ENCODE results near the gene SFT2D2. TPM values are rescaled to one million over a fixed set of nuclear protein-coding genes. Genes with fewer than 3 reads are reported as not detected.

The SFT2D2 gene
- total RNA-seq, 1 donor from 2014 or later, result 30.5 TPM

DNA sequence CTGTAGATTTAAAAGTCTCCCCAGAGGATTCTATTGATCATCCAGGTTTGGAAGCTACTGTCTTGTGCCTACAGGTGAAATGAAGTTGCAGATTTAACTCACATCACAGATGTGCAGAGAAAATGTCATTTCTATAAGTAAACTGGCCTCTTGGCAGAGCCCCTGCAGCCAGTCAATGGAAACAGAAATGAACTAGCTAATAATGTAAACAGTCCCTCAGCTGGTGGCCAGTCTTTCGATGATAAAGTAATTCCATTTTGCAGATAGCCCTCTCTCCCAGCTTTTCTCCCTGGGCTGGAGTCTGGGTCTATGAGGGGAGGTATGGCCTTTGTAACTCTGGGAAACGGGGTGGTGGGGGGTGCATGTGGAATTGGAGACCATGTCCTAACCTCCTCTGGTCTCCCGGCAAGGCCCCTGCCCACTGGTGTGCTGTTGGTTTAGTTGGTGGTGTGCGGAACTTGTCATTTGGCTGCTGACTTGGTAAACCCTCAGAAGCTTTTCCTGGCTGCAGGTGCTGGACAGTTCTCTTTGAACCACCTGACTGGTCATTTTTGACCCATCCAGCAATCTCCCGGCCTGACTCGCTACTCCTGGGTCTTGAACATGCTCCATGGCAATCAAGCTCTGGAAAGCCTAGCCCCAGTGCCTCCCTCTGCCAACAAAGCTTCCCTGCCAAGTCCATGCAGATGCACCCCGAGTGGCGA lies 69.8 kb downstream of the SFT2D2 start:
- H3K9me3 ChIP-seq (ENCODE audit: low read depth), result no peaks in the 10 kb centered on the region
- Mint-ChIP-seq H3K4me3 (no peak overlapping the region), H3K9me3 (no peaks in the 10 kb centered on the region), H3K36me3 (no peaks in the 10 kb centered on the region), H3K27ac (no peak overlapping the region), H3K4me1 (no peaks in the 10 kb centered on the region), H3K27me3 (ENCODE audit: insufficient read depth, low read depth) (peaks cover 3% of the 10 kb centered on the region)
- no peak overlapping the region for H3K9ac ChIP-seq
- no peaks in the 10 kb centered on the region for H3K36me3 ChIP-seq
- no peak for DNase-seq (ENCODE audit: low spot score)
- H3K4me2 ChIP-seq, result no peak overlapping the region
- no peaks in the 10 kb centered on the region for H3F3A ChIP-seq (ENCODE audit: low read depth)
- H3K27ac ChIP-seq, result no peak overlapping the region
- H3K4me3 ChIP-seq, result no peak overlapping the region
- no peak overlapping the region for H2AFZ ChIP-seq (replicated peaks)
- H3K27me3 ChIP-seq, result no peaks in the 10 kb centered on the region
- H3K4me1 ChIP-seq, result peaks cover 11% of the 10 kb centered on the region
- no peaks in the 10 kb centered on the region for H3K79me2 ChIP-seq (ENCODE audit: low read depth)
- no peaks in the 10 kb centered on the region for H4K20me1 ChIP-seq (ENCODE audit: low read depth)
- TF ChIP-seq EZH2phosphoT487 (IDR thresholded peaks at IDR 0.05) (no peak), EZH2 (IDR thresholded peaks at IDR 0.05) (no peak)
- TF ChIP-seq, protein P1, sequence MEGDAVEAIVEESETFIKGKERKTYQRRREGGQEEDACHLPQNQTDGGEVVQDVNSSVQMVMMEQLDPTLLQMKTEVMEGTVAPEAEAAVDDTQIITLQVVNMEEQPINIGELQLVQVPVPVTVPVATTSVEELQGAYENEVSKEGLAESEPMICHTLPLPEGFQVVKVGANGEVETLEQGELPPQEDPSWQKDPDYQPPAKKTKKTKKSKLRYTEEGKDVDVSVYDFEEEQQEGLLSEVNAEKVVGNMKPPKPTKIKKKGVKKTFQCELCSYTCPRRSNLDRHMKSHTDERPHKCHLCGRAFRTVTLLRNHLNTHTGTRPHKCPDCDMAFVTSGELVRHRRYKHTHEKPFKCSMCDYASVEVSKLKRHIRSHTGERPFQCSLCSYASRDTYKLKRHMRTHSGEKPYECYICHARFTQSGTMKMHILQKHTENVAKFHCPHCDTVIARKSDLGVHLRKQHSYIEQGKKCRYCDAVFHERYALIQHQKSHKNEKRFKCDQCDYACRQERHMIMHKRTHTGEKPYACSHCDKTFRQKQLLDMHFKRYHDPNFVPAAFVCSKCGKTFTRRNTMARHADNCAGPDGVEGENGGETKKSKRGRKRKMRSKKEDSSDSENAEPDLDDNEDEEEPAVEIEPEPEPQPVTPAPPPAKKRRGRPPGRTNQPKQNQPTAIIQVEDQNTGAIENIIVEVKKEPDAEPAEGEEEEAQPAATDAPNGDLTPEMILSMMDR (IDR thresholded peaks at IDR 0.05), result no peak

DNA sequence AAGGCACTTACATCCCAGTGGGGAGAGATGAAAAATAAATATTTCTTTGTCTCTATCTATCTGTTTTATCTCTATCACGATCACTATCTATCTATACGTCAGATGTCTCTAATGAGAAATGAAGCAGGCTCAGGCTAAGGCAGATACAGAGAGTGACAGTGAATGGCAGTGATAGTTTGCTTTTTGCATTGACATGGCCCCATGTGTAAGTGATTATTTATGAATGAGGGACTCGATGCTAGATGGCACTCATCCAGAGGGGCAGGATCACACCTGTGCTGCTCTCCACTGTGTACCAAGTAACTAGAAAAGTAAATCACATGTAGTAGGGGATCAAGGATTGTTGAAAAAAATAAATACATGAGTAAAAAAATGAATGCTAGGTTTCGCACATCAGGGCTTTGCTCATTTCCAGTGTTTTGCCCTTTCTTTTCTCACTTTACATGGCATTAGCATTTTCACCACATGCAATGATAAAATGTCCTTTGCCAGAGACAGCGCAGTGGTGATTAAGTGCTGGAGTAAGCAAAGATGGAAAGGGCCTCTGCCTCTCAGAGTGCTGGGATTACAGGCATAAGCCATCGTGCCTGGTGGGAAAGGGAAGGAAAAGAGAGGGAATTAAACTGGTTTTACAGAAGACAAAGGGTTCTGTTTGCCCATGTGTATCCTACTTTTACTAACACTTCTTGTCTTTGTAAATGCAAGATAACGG lies 71.4 kb downstream of the SFT2D2 start:
- Mint-ChIP-seq H3K27me3 (ENCODE audit: insufficient read depth, low read depth) (no peaks in the 10 kb centered on the region), H3K27ac (no peak overlapping the region), H3K4me3 (no peak overlapping the region), H3K4me1 (no peaks in the 10 kb centered on the region), H3K36me3 (no peaks in the 10 kb centered on the region), H3K9me3 (no peaks in the 10 kb centered on the region)
- no peaks in the 10 kb centered on the region for H3K4me1 ChIP-seq
- DNase-seq (ENCODE audit: low spot score), result no peak
- no peaks in the 10 kb centered on the region for H3K27me3 ChIP-seq
- H4K20me1 ChIP-seq (ENCODE audit: low read depth), result no peaks in the 10 kb centered on the region
- no peak overlapping the region for H3K9ac ChIP-seq
- no peaks in the 10 kb centered on the region for H3K36me3 ChIP-seq
- H3K9me3 ChIP-seq (ENCODE audit: low read depth), result no peaks in the 10 kb centered on the region
- H3K27ac ChIP-seq, result no peak overlapping the region
- no peaks in the 10 kb centered on the region for H3F3A ChIP-seq (ENCODE audit: low read depth)
- H2AFZ ChIP-seq (replicated peaks), result no peak overlapping the region
- H3K4me2 ChIP-seq, result no peak overlapping the region
- no peaks in the 10 kb centered on the region for H3K79me2 ChIP-seq (ENCODE audit: low read depth)
- H3K4me3 ChIP-seq, result no peak overlapping the region
- TF ChIP-seq, protein P1 (IDR thresholded peaks at IDR 0.05), result no peak
- no peak for TF ChIP-seq EZH2 (IDR thresholded peaks at IDR 0.05)
- TF ChIP-seq EZH2phosphoT487 (IDR thresholded peaks at IDR 0.05), result no peak

DNA sequence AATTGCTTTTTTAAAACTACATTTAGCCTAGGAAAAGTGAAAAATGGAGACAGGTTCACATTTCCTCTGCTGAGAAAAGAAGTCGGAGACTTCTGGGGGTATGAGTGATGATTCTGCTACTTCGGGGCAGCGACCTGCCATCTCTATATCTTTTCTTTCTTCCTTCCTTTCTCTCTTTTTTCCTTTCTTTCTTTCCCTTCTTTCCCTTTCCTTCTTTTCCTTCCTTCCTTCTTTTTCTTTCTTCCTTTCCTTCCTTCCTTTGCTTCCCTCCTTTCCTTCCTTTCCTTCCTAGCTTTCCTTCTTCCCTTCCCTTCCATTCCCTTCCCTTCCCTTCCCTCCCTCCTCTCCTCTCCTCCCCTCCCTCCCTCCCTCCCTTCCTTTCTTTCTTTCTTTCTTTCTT lies 72.6 kb downstream of the SFT2D2 start:
- H3K9me3 Mint-ChIP-seq, result no peaks in the 10 kb centered on the region
- no peaks in the 10 kb centered on the region for H3K27me3 ChIP-seq
- no peak for DNase-seq (ENCODE audit: low spot score)
- H3K36me3 ChIP-seq, result no peaks in the 10 kb centered on the region
- H3K36me3 Mint-ChIP-seq, result no peaks in the 10 kb centered on the region
- no peaks in the 10 kb centered on the region for H3K4me1 Mint-ChIP-seq
- no peaks in the 10 kb centered on the region for H3K4me1 ChIP-seq
- H3K27ac Mint-ChIP-seq, result no peak overlapping the region
- H3K27ac ChIP-seq, result no peak overlapping the region
- TF ChIP-seq EZH2 (IDR thresholded peaks at IDR 0.05) (no peak), EZH2phosphoT487 (IDR thresholded peaks at IDR 0.05) (no peak)
- TF ChIP-seq, protein P1 (IDR thresholded peaks at IDR 0.05), result no peak
- H2AFZ ChIP-seq (replicated peaks), result no peak overlapping the region
- H3K4me3 ChIP-seq, result no peak overlapping the region
- H3K4me2 ChIP-seq, result no peak overlapping the region
- no peaks in the 10 kb centered on the region for H3K79me2 ChIP-seq (ENCODE audit: low read depth)
- no peaks in the 10 kb centered on the region for H3K27me3 Mint-ChIP-seq (ENCODE audit: insufficient read depth, low read depth)
- no peaks in the 10 kb centered on the region for H4K20me1 ChIP-seq (ENCODE audit: low read depth)
- no peaks in the 10 kb centered on the region for H3K9me3 ChIP-seq (ENCODE audit: low read depth)
- H3K4me3 Mint-ChIP-seq, result no peak overlapping the region
- H3F3A ChIP-seq (ENCODE audit: low read depth), result no peaks in the 10 kb centered on the region
- H3K9ac ChIP-seq, result no peak overlapping the region

All from neural progenitor cell (in vitro differentiated cells).